Measurements from ENCODE around the gene CEP83.

The CEP83 gene

DNA sequence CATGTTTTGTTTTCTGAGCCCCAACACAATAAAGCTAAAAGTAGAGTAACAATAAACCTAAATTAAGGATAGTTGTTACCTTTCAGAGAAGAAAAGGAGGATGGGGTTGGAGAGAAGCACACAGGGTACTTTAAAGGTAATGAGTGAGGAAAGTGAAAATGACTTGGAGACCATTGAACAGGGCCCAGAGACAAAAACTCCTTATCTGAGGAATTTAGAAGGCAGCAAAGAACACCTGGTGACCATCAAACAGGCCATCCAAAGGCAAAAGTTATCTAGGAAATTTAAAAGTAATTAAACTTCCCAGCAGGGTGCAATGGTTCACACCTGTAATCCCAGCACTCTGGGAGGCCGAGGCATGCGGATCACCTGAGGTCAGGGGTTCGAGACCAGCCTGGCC lies 39.0 kb upstream of the CEP83 start:
- TF ChIP-seq, protein P1, sequence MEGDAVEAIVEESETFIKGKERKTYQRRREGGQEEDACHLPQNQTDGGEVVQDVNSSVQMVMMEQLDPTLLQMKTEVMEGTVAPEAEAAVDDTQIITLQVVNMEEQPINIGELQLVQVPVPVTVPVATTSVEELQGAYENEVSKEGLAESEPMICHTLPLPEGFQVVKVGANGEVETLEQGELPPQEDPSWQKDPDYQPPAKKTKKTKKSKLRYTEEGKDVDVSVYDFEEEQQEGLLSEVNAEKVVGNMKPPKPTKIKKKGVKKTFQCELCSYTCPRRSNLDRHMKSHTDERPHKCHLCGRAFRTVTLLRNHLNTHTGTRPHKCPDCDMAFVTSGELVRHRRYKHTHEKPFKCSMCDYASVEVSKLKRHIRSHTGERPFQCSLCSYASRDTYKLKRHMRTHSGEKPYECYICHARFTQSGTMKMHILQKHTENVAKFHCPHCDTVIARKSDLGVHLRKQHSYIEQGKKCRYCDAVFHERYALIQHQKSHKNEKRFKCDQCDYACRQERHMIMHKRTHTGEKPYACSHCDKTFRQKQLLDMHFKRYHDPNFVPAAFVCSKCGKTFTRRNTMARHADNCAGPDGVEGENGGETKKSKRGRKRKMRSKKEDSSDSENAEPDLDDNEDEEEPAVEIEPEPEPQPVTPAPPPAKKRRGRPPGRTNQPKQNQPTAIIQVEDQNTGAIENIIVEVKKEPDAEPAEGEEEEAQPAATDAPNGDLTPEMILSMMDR (IDR thresholded peaks at IDR 0.05; ENCODE audit: borderline replicate concordance, insufficient read depth, low read depth, low read length), result no peak
- no peak overlapping the region for H3K4me3 ChIP-seq (ENCODE audit: low read depth, low read length)

DNA sequence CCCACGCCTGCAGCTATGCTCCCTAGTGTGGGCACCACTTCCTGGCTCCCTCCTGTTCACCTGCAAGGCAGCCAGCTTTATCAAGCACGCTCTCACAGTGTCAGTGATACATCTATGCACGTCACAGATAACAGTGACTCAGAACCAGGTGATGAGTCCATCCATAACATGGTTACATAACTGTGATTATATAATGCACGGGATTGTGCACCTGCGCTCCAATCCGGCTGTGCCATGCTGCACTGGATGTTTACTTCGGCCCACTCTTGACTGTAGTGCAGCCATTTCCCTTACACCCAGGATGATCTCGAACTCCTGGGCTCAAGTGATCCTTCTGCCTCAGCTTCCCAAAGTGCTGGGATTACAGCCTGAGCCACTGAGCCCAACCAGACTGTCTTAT lies 38.4 kb upstream of the CEP83 start:
- no peak overlapping the region for H3K4me3 ChIP-seq (ENCODE audit: low read depth, low read length)
- TF ChIP-seq, protein P1 (IDR thresholded peaks at IDR 0.05; ENCODE audit: borderline replicate concordance, insufficient read depth, low read depth, low read length), result no peak

- H3K4me3 ChIP-seq (ENCODE audit: low read depth, low read length), result no peak overlapping the region
- TF ChIP-seq, protein P1 (IDR thresholded peaks at IDR 0.05; ENCODE audit: borderline replicate concordance, insufficient read depth, low read depth, low read length), result no peak
Measured at GRCh38 chr12:94495445-94496115, 35.9 kb upstream of the CEP83 start.

- H3K4me3 ChIP-seq (ENCODE audit: low read depth, low read length), result no peak overlapping the region
- TF ChIP-seq, protein P1 (IDR thresholded peaks at IDR 0.05; ENCODE audit: borderline replicate concordance, insufficient read depth, low read depth, low read length), result no peak
Measured at GRCh38 chr12:94491489-94491888, 31.8 kb upstream of the CEP83 start.

GRCh38 chr12:94488463-94488862 lies 28.8 kb upstream of the CEP83 start:
- no peak overlapping the region for H3K4me3 ChIP-seq (ENCODE audit: low read depth, low read length)
- TF ChIP-seq, protein P1 (IDR thresholded peaks at IDR 0.05; ENCODE audit: borderline replicate concordance, insufficient read depth, low read depth, low read length), result no peak

GRCh38 chr12:94481734-94482133 lies 22.1 kb upstream of the CEP83 start:
- H3K4me3 ChIP-seq (ENCODE audit: low read depth, low read length), result no peak overlapping the region
- TF ChIP-seq, protein P1 (IDR thresholded peaks at IDR 0.05; ENCODE audit: borderline replicate concordance, insufficient read depth, low read depth, low read length), result no peak

DNA sequence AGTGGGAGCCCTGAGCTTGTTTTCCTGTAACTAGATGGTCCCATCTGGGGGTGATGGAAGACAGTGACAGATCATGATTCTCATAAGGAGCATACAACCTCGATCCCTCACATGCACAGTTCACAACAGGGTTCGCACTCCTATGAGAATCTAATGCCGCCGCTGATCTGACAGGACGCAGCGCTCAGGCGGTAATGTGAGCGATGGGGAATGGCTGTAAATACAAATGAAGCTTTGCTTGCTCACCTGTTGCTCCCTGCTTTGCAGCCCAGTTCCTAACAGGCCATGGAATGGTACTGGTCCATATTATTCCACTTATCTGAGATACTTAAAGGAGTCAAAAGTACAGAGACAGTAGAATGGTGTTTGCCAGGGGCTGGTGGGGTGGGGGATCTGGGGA lies 9.9 kb upstream of the CEP83 start:
- no peak overlapping the region for H3K4me3 ChIP-seq (ENCODE audit: low read depth, low read length)
- TF ChIP-seq, protein P1 (IDR thresholded peaks at IDR 0.05; ENCODE audit: borderline replicate concordance, insufficient read depth, low read depth, low read length), result no peak

All from GM12875 (cell line).